Measurements from ENCODE around the gene COL16A1.

Gene COL16A1

GRCh38 chr1:31706384-31707058, 2.7 kb upstream of the COL16A1 start:
- DNase-seq (ENCODE audit: low read depth): no peak

- DNase-seq (ENCODE audit: low read depth): peak; percentile 83
Observed at GRCh38 chr1:31705080-31705866, 1.5 kb upstream of the COL16A1 start.

- peak; percentile 75 for DNase-seq (ENCODE audit: low read depth)
Observed at GRCh38 chr1:31704271-31705079, 658 bp upstream of the COL16A1 start.

- peak; percentile 42 for DNase-seq (ENCODE audit: low read depth)
Observed at GRCh38 chr1:31702836-31703404, 897 bp downstream of the COL16A1 start.

- peak; percentile 98 for DNase-seq (ENCODE audit: low read depth)
Observed at GRCh38 chr1:31701091-31701736, 2.6 kb downstream of the COL16A1 start.

- DNase-seq (ENCODE audit: low read depth): no peak
Observed at GRCh38 chr1:31700468-31701090, 3.2 kb downstream of the COL16A1 start.

GRCh38 chr1:31699341-31699891, 4.4 kb downstream of the COL16A1 start:
- DNase-seq (ENCODE audit: low read depth): no peak

GRCh38 chr1:31697369-31697984, 6.3 kb downstream of the COL16A1 start:
- DNase-seq (ENCODE audit: low read depth): no peak

GRCh38 chr1:31696242-31696641, 7.6 kb downstream of the COL16A1 start:
- no peak for DNase-seq (ENCODE audit: low read depth)

GRCh38 chr1:31695327-31695726, 8.5 kb downstream of the COL16A1 start:
- DNase-seq (ENCODE audit: low read depth): no peak

GRCh38 chr1:31694964-31695313, 8.9 kb downstream of the COL16A1 start:
- no peak for DNase-seq (ENCODE audit: low read depth)

GRCh38 chr1:31694069-31694963, 9.5 kb downstream of the COL16A1 start:
- DNase-seq (ENCODE audit: low read depth): no peak

- DNase-seq (ENCODE audit: low read depth): no peak
Observed at GRCh38 chr1:31693231-31693630, 10.6 kb downstream of the COL16A1 start.

- no peak for DNase-seq (ENCODE audit: low read depth)
Observed at GRCh38 chr1:31691951-31692350, 11.9 kb downstream of the COL16A1 start.

- DNase-seq (ENCODE audit: low read depth): no peak
Observed at GRCh38 chr1:31691446-31691845, 12.4 kb downstream of the COL16A1 start.

GRCh38 chr1:31690921-31691320, 12.9 kb downstream of the COL16A1 start:
- DNase-seq (ENCODE audit: low read depth): no peak

- DNase-seq (ENCODE audit: low read depth): peak; percentile 98
Observed at GRCh38 chr1:31689854-31690253, 14.0 kb downstream of the COL16A1 start.

- peak; percentile 14 for DNase-seq (ENCODE audit: low read depth)
Observed at GRCh38 chr1:31689379-31689778, 14.4 kb downstream of the COL16A1 start.

- no peak for DNase-seq (ENCODE audit: low read depth)
Observed at GRCh38 chr1:31688233-31688918, 15.4 kb downstream of the COL16A1 start.
